Spleen (tissue), 7 donors: ENCODE data around the gene TMEM38A.

ENCODE experiments used
- POLR2A ChIP-seq, 3 donors: fragments of 450-650 bp; IDR thresholded peaks; one replicate each; pipeline ENCODE4 v1.5.1; 2017; ENCODE audit warnings: antibody characterized with exemption in 3 of 3, mild to moderate bottlenecking in 1 of 3
- POLR2AphosphoS5 ChIP-seq, 3 donors: sonication (generic); formaldehyde crosslinking; IDR thresholded peaks; one replicate each; pipeline ENCODE4 v1.5.1; 2017; ENCODE audit warnings: antibody characterized with exemption in 3 of 3
- TF ChIP-seq, protein P1 (sequence below), 11 experiments: fragments of 200-600 bp in 7 of 11; fragments of 450-650 bp in 4 of 11; sonication (generic) in 4 of 11; IDR thresholded peaks in 8 of 11; conservative IDR thresholded peaks in 3 of 11; 1 replicate in 7 of 11; 2 replicates in 4 of 11; pipeline versions ENCODE4 v1.4.0 to v1.8.0; 2016 to 2021; ENCODE audit warnings: antibody characterized with exemption in 11 of 11, inconsistent platforms in 4 of 11, mild to moderate bottlenecking in 1 of 11
- donor health status: DM: no; HTN: no; CAD: no; lungs with moderate emphysema.
- donor health status: DM: no; HTN: no; CAD: no.
- donor health status: DM: no; HTN: no; CAD: no.

DNA sequence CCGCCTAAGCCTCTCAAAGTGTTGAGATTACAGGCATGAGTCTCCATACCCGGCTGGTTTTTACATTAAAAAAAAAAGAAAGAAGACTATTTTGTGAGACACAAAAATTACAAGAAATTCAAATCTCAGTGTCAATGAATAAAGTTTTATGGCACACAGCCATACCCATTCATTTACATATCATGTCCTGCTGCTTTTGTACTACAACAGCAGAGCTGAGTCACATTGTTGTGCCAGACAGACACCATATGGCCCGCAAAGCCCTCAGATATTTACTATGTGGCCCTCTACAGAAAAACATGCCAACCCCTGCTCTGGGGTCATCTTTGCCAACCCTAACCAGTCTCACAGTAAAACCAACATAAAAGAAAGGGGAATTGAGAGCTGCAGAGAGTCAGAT is 6.3 kb upstream of the TMEM38A start:
- TF ChIP-seq, protein P1, sequence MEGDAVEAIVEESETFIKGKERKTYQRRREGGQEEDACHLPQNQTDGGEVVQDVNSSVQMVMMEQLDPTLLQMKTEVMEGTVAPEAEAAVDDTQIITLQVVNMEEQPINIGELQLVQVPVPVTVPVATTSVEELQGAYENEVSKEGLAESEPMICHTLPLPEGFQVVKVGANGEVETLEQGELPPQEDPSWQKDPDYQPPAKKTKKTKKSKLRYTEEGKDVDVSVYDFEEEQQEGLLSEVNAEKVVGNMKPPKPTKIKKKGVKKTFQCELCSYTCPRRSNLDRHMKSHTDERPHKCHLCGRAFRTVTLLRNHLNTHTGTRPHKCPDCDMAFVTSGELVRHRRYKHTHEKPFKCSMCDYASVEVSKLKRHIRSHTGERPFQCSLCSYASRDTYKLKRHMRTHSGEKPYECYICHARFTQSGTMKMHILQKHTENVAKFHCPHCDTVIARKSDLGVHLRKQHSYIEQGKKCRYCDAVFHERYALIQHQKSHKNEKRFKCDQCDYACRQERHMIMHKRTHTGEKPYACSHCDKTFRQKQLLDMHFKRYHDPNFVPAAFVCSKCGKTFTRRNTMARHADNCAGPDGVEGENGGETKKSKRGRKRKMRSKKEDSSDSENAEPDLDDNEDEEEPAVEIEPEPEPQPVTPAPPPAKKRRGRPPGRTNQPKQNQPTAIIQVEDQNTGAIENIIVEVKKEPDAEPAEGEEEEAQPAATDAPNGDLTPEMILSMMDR (IDR thresholded peaks at IDR 0.05 in 8 of 11, conservative IDR thresholded peaks at IDR 0.05 in 3 of 11), result no peak
- TF ChIP-seq POLR2A (IDR thresholded peaks at IDR 0.05), result no peak
- TF ChIP-seq POLR2AphosphoS5 (IDR thresholded peaks at IDR 0.05), result no peak
